Sciatic nerve (tissue), 2 donors: ENCODE measurements around the gene STMN1. TPM values are rescaled to one million over a fixed set of nuclear protein-coding genes. Genes with fewer than 3 reads are reported as not detected.

ENCODE experiments used
- ATAC-seq: fragments of 200-7000 bp; cut with Tn5 transposase; one replicate; pipeline ENCODE4 v1.9.1; 2020; ENCODE audit warnings: mild to moderate bottlenecking, moderate library complexity
- DNase-seq: peaks from one replicate; pipeline ENCODE4 v3.0.0-alpha.2; 2020; ENCODE audit warnings: low spot score
- intact Hi-C: fragments of 100-400 bp; cut with DNase I; formaldehyde crosslinking; loops from one replicate; pipeline ENCODE4 v1.14.2; 2022
- microRNA-seq: library from miRNA; unstranded; fragments of <30 nt; microRNA quantifications from one replicate; pipeline ENCODE4 v1.2.0, GENCODE V29; 2020
- total RNA-seq: library from RNA; stranded (reverse); fragmentation: NEBNext Ultra II Directional; extraction: Animal tissue kit (Norgen Biotek cat#: 25700); gene quantifications from one replicate; pipeline ENCODE4 v1.2.1, GENCODE V29; 2021
- donor health status: DM: no; HTN: no; CAD: no.
- donor health status: DM: no; HTN: no; CAD: no.

STMN1 gene
- total RNA-seq, 1 donor from 2014 or later, result 186 TPM

DNA sequence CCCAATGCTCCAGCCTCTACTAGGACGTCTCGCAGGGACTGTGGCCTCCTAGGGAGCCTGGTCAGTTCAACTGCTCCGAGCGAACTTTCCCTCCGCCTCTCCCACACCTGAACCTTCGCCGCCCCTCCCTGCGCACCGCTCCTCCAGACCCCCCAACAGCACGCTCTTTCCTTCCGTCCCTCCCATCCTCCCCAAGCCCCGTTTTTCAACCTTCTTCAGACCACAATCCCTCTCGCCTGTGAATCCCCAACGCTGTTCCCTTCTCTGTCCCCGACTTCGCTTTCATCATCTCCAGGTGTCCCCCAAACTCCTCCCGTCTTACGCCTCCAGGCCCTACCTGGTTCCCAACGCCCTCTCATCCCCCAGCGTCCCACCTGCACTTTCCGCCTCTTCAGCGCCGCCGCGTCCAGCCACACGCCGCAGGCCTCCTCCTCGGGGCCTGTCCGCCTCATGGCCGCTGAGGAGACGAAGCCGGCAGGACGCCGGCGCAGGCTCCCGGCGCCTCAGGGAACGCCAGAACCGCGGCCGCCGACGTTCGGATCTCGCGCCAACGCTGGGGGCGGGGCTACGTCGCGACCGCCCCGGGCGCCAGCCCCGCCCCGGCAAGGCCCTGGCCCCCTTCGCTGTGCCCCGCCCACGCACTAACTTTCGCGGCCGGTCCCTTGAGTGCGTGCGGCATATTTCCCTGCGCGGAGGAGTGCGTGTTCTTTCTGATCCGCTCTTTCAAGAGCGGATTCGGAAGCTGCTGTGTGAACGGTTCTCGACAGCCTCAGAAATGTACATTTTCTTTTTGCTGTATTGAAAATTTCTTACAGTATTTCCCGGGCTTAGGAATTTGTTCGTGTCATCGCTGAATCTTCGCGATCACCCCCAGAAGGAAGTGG lies 47.1 kb downstream of the STMN1 start, which contains the start of gene AUNIP:
AUNIP (minus strand) TSS at position 552 of the 884 bp plus-strand sequence; CDS start at position 452, 100 bp downstream.
- intact Hi-C loops, result no loop called here
- DNase-seq (peak; percentile 94), ATAC-seq (peak; percentile 97)

DNA sequence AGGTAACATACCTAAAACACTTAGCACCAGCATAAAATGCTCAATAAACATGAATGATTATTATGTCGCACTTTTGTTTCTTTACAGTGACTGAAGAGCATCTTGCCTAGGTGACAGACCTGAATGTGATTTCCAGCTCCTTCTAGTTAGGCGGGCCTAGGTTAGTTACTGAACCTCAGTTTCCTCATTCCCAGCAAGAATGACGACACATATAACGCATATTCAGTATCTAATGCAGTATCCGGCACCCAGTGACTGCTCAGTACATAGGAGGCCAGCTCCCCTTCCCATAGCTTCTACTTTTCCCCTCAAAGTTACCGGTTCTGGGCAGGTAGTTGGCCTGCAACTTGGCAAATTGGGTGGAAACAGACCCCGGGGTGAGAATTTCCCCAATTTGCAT lies 47.7 kb downstream of the STMN1 start:
- ATAC-seq (no peak), DNase-seq (no peak)
- intact Hi-C loops, result no loop called here

GRCh38 chr1:25856856-25857255 lies 49.4 kb downstream of the STMN1 start:
- DNase-seq (no peak), ATAC-seq (no peak)
- intact Hi-C loops, result no loop called here

- DNase-seq (no peak), ATAC-seq (no peak)
- intact Hi-C loops, result no loop called here
Measured at GRCh38 chr1:25854554-25854953, 51.7 kb downstream of the STMN1 start.

Small RNAs within 50 kb of the gene (microRNA-seq; reads per million reads assigned to microRNA genes)
- 1.4 reads per million for gene MIR3917

Other genes with a start within 250 kb of the STMN1 start
- 53.8 TPM for gene SELENON, start 106.2 kb downstream of the STMN1 start, total RNA-seq
- 65.4 TPM for gene MTFR1L, start 86.5 kb downstream of the STMN1 start, total RNA-seq
- not detected for gene AUNIP, start 47.0 kb downstream of the STMN1 start, total RNA-seq
- 12.3 TPM for gene PAQR7, start 30.7 kb downstream of the STMN1 start, total RNA-seq
- gene PAFAH2, start 91.6 kb upstream of the STMN1 start, total RNA-seq, result 11.5 TPM
- 39.9 TPM for gene EXTL1, start 115.4 kb upstream of the STMN1 start, total RNA-seq
- gene SLC30A2, start 139.7 kb upstream of the STMN1 start, total RNA-seq, result not detected
- 0.18 TPM for gene TRIM63, start 161.2 kb upstream of the STMN1 start, total RNA-seq
- gene PDIK1L, start 205.4 kb upstream of the STMN1 start, total RNA-seq, result 11.2 TPM